Measurements from ENCODE around the gene CRMP1. TPM values are rescaled to one million over a fixed set of nuclear protein-coding genes. Genes with fewer than 3 reads are reported as not detected.
"Not testable (repeated sequence)": the region's sequence is repeated elsewhere in the genome, so short reads cannot be mapped to it uniquely, and the experiment has no call there.

The CRMP1 gene
- total RNA-seq, 2 donors from 2014 or later = 0.37 to 1.1 TPM

- TF ChIP-seq CTCF (IDR thresholded peaks at IDR 0.05) = no peak
- Histone ChIP-seq H3K4me3 (no peak overlapping the region), H3K27me3 (no peaks in the 10 kb centered on the region), H3K27ac (no peak overlapping the region), H3K36me3 (no peaks in the 10 kb centered on the region), H3K4me1 (no peaks in the 10 kb centered on the region), H3K9me3 (no peaks in the 10 kb centered on the region)
- no peak for DNase-seq (ENCODE audit: low spot score)
Observed at GRCh38 chr4:5858020-5858769, 34.7 kb downstream of the CRMP1 start.

GRCh38 chr4:5857199-5857598 lies 35.7 kb downstream of the CRMP1 start:
- no peak for DNase-seq (ENCODE audit: low spot score)
- Histone ChIP-seq H3K36me3 (no peaks in the 10 kb centered on the region), H3K4me3 (no peak overlapping the region), H3K9me3 (no peaks in the 10 kb centered on the region), H3K4me1 (no peaks in the 10 kb centered on the region), H3K27ac (no peak overlapping the region), H3K27me3 (no peaks in the 10 kb centered on the region)
- TF ChIP-seq CTCF (IDR thresholded peaks at IDR 0.05) = no peak

- not testable (repeated sequence) for DNase-seq (ENCODE audit: low spot score); H3K27ac ChIP-seq; H3K27me3 ChIP-seq; H3K9me3 ChIP-seq; H3K4me1 ChIP-seq; H3K36me3 ChIP-seq; H3K4me3 ChIP-seq
Observed at GRCh38 chr4:5856362-5856761, 36.5 kb downstream of the CRMP1 start.

- Histone ChIP-seq H3K36me3 (no peaks in the 10 kb centered on the region), H3K9me3 (no peaks in the 10 kb centered on the region), H3K27me3 (no peaks in the 10 kb centered on the region), H3K4me1 (no peaks in the 10 kb centered on the region), H3K4me3 (no peak overlapping the region), H3K27ac (no peak overlapping the region)
- DNase-seq (ENCODE audit: low spot score) = no peak
- TF ChIP-seq CTCF (IDR thresholded peaks at IDR 0.05) = no peak
Observed at GRCh38 chr4:5854929-5855328, 38.0 kb downstream of the CRMP1 start.

GRCh38 chr4:5852523-5853202 lies 40.2 kb downstream of the CRMP1 start:
- TF ChIP-seq CTCF (IDR thresholded peaks at IDR 0.05) = no peak

GRCh38 chr4:5851637-5852301 lies 41.1 kb downstream of the CRMP1 start:
- Histone ChIP-seq H3K27ac (no peak overlapping the region), H3K27me3 (no peaks in the 10 kb centered on the region), H3K36me3 (no peaks in the 10 kb centered on the region), H3K4me3 (no peak overlapping the region), H3K4me1 (no peaks in the 10 kb centered on the region), H3K9me3 (no peaks in the 10 kb centered on the region)
- TF ChIP-seq CTCF (IDR thresholded peaks at IDR 0.05) = no peak
- DNase-seq (ENCODE audit: low spot score) = no peak

More at GRCh38 chr4:5852523-5853202, 40.2 kb downstream of the CRMP1 start:
- Histone ChIP-seq H3K4me3 (no peak overlapping the region), H3K27ac (no peak overlapping the region), H3K36me3 (no peaks in the 10 kb centered on the region), H3K9me3 (no peaks in the 10 kb centered on the region), H3K27me3 (no peaks in the 10 kb centered on the region), H3K4me1 (no peaks in the 10 kb centered on the region)
- no peak for DNase-seq (ENCODE audit: low spot score)

All from right atrium auricular region (tissue), 2 donors.